Neural cell (in vitro differentiated cells): ENCODE results near the gene ARID1B. TPM values are rescaled to one million over a fixed set of nuclear protein-coding genes. Genes with fewer than 3 reads are reported as not detected.

Experiments used
- H2AFZ ChIP-seq: fragments of 200-600, 300-800 bp; sonication (generic), shearing (Covaris generic); 2 replicates; pipeline ENCODE4 v1.6.0; 2014; ENCODE audit warnings: low read depth, mild to moderate bottlenecking, antibody characterized with exemption, low read length, moderate library complexity
- H3F3A ChIP-seq: fragments of 200-600 bp; shearing (Covaris generic); 2 replicates; pipeline ENCODE4 v1.6.1; 2016; ENCODE audit warnings: mild to moderate bottlenecking, moderate library complexity, mixed read lengths, antibody characterized with exemption, low read length; ENCODE audit not compliant: insufficient read depth, poor library complexity, severe bottlenecking
- H3K27ac ChIP-seq: fragments of 200-600, 300-800 bp; sonication (generic), shearing (Covaris generic); 2 replicates; pipeline ENCODE4 v1.5.1; 2014; ENCODE audit warnings: mild to moderate bottlenecking, low read length, moderate library complexity
- H3K27me3 ChIP-seq: fragments of 300-800, 200-600 bp; sonication (generic), shearing (Covaris generic); 2 replicates; pipeline ENCODE4 v1.6.0; 2014; ENCODE audit warnings: mild to moderate bottlenecking, low read depth, low read length, moderate library complexity; ENCODE audit not compliant: insufficient read depth
- H3K36me3 ChIP-seq: fragments of 300-800, 200-600 bp; sonication (generic), shearing (Covaris generic); 2 replicates; pipeline ENCODE4 v1.5.1; 2014; ENCODE audit warnings: mild to moderate bottlenecking, antibody characterized with exemption, low read length, moderate library complexity; ENCODE audit not compliant: insufficient read depth
- H3K4me2 ChIP-seq: fragments of 300-800, 200-600 bp; sonication (generic), shearing (Covaris generic); 2 replicates; pipeline ENCODE4 v1.6.0; 2014; ENCODE audit warnings: mild to moderate bottlenecking, low read length
- H3K4me3 ChIP-seq: fragments of 300-800, 200-600 bp; sonication (generic), shearing (Covaris generic); 2 replicates; pipeline ENCODE4 v1.5.1; 2014; ENCODE audit warnings: mild to moderate bottlenecking, low read length, moderate library complexity
- H3K79me2 ChIP-seq: fragments of 200-600 bp; shearing (Covaris generic); replicated peaks from 2 replicates; pipeline ENCODE4 v1.6.0; 2014; ENCODE audit warnings: mild to moderate bottlenecking, low read length, moderate library complexity; ENCODE audit not compliant: insufficient read depth
- H3K9ac ChIP-seq: fragments of 300-800, 200-600 bp; sonication (generic), shearing (Covaris generic); 2 replicates; pipeline ENCODE4 v1.6.1; 2016; ENCODE audit warnings: mild to moderate bottlenecking, low read length, mixed read lengths
- H3K9me2 ChIP-seq: fragments of 200-600 bp; shearing (Covaris generic); 2 replicates; pipeline ENCODE4 v1.6.1; 2016; ENCODE audit warnings: mild to moderate bottlenecking, low read length, mixed read lengths; ENCODE audit not compliant: insufficient read depth
- H3K9me3 ChIP-seq: fragments of 200-600, 300-800 bp; sonication (generic), shearing (Covaris generic); 2 replicates; pipeline ENCODE4 v1.6.1; 2016; ENCODE audit warnings: mild to moderate bottlenecking, mixed run types, low read length, moderate library complexity, mixed read lengths
- H4K20me1 ChIP-seq: fragments of 200-600 bp; shearing (Covaris generic); 2 replicates; pipeline ENCODE4 v1.6.1; 2016; ENCODE audit warnings: mild to moderate bottlenecking, mixed run types; ENCODE audit not compliant: insufficient read depth
- CTCF ChIP-seq: fragments of 450-650 bp; IDR thresholded peaks from 2 replicates; pipeline ENCODE4 v1.5.1; 2014; ENCODE audit warnings: antibody characterized with exemption, mild to moderate bottlenecking, moderate library complexity; ENCODE audit not compliant: poor library complexity, severe bottlenecking
- EP300 ChIP-seq: fragments of 450-650 bp; conservative IDR thresholded peaks from 2 replicates; pipeline ENCODE4 v1.6.1; 2014; ENCODE audit warnings: antibody characterized with exemption, mild to moderate bottlenecking, moderate library complexity; ENCODE audit not compliant: poor library complexity, severe bottlenecking
- EZH2 ChIP-seq: fragments of 200-600, 300-800 bp; shearing (Covaris generic), sonication (generic); IDR thresholded peaks from 2 replicates; pipeline ENCODE4 v1.6.1; 2014; ENCODE audit warnings: antibody characterized with exemption, low read length, borderline replicate concordance, mild to moderate bottlenecking; ENCODE audit not compliant: insufficient read depth, poor library complexity, severe bottlenecking
- MXI1 ChIP-seq: fragments of 450-650 bp; conservative IDR thresholded peaks from 2 replicates; pipeline ENCODE4 v1.6.1; 2014; ENCODE audit warnings: antibody characterized with exemption, mild to moderate bottlenecking; ENCODE audit not compliant: poor library complexity, severe bottlenecking
- POLR2AphosphoS5 ChIP-seq: IDR thresholded peaks from 2 replicates; pipeline ENCODE4 v1.6.1; 2012
- RAD21 ChIP-seq: fragments of 450-650 bp; conservative IDR thresholded peaks from 2 replicates; pipeline ENCODE4 v1.6.1; 2014; ENCODE audit warnings: antibody characterized with exemption, mild to moderate bottlenecking, moderate library complexity
- SMC3 ChIP-seq: fragments of 450-650 bp; conservative IDR thresholded peaks from 2 replicates; pipeline ENCODE4 v1.6.1; 2014; ENCODE audit warnings: antibody characterized with exemption, mild to moderate bottlenecking, moderate library complexity; ENCODE audit not compliant: poor library complexity
- TAF1 ChIP-seq: IDR thresholded peaks from 2 replicates; pipeline ENCODE4 v1.6.1; 2012; ENCODE audit warnings: low read depth
- polyA plus RNA-seq: library from polyadenylated mRNA; depleted of rRNA; stranded (reverse); fragments of >200 nt; gene quantifications from 2 replicates; pipeline ENCODE4 v1.2.3, GENCODE V29; 2014
- TF ChIP-seq, protein P1 (sequence below): IDR thresholded peaks from 2 replicates; pipeline ENCODE4 v1.6.1; 2012; ENCODE audit warnings: borderline replicate concordance

Gene ARID1B
- polyA plus RNA-seq, 1 donor from 2014 or later: 35.0 TPM

GRCh38 chr6:157110607-157111006 is 333.4 kb downstream of the ARID1B start:
- no peak overlapping the region for H3K4me2 ChIP-seq
- no peak overlapping the region for H3K27ac ChIP-seq
- no peaks in the 10 kb centered on the region for H3F3A ChIP-seq
- no peaks in the 10 kb centered on the region for H3K27me3 ChIP-seq
- no peaks in the 10 kb centered on the region for H3K79me2 ChIP-seq
- TF ChIP-seq CTCF (no peak), SMC3 (no peak), MXI1 (no peak), EP300 (no peak), RAD21 (no peak), EZH2 (no peak), POLR2AphosphoS5 (no peak), TAF1 (no peak)
- TF ChIP-seq, protein P1, sequence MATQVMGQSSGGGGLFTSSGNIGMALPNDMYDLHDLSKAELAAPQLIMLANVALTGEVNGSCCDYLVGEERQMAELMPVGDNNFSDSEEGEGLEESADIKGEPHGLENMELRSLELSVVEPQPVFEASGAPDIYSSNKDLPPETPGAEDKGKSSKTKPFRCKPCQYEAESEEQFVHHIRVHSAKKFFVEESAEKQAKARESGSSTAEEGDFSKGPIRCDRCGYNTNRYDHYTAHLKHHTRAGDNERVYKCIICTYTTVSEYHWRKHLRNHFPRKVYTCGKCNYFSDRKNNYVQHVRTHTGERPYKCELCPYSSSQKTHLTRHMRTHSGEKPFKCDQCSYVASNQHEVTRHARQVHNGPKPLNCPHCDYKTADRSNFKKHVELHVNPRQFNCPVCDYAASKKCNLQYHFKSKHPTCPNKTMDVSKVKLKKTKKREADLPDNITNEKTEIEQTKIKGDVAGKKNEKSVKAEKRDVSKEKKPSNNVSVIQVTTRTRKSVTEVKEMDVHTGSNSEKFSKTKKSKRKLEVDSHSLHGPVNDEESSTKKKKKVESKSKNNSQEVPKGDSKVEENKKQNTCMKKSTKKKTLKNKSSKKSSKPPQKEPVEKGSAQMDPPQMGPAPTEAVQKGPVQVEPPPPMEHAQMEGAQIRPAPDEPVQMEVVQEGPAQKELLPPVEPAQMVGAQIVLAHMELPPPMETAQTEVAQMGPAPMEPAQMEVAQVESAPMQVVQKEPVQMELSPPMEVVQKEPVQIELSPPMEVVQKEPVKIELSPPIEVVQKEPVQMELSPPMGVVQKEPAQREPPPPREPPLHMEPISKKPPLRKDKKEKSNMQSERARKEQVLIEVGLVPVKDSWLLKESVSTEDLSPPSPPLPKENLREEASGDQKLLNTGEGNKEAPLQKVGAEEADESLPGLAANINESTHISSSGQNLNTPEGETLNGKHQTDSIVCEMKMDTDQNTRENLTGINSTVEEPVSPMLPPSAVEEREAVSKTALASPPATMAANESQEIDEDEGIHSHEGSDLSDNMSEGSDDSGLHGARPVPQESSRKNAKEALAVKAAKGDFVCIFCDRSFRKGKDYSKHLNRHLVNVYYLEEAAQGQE: no peak
- H3K4me3 ChIP-seq: no peak overlapping the region
- no peaks in the 10 kb centered on the region for H3K9me2 ChIP-seq
- no peak overlapping the region for H2AFZ ChIP-seq
- peaks cover 3% of the 10 kb centered on the region for H4K20me1 ChIP-seq
- no peaks in the 10 kb centered on the region for H3K36me3 ChIP-seq
- H3K9me3 ChIP-seq: no peaks in the 10 kb centered on the region
- H3K9ac ChIP-seq: no peak overlapping the region

GRCh38 chr6:157113389-157113788 is 336.2 kb downstream of the ARID1B start:
- H3K36me3 ChIP-seq: no peaks in the 10 kb centered on the region
- no peak overlapping the region for H3K4me2 ChIP-seq
- H3K9me2 ChIP-seq: no peaks in the 10 kb centered on the region
- H3K4me3 ChIP-seq: no peak overlapping the region
- no peak overlapping the region for H3K27ac ChIP-seq
- H3K9ac ChIP-seq: no peak overlapping the region
- H3F3A ChIP-seq: no peaks in the 10 kb centered on the region
- H3K9me3 ChIP-seq: no peaks in the 10 kb centered on the region
- H2AFZ ChIP-seq: no peak overlapping the region
- H3K79me2 ChIP-seq: no peaks in the 10 kb centered on the region
- no peaks in the 10 kb centered on the region for H3K27me3 ChIP-seq
- TF ChIP-seq EP300 (no peak), CTCF (no peak), TAF1 (no peak)
- TF ChIP-seq, protein P1: no peak
- H4K20me1 ChIP-seq: peaks cover 3% of the 10 kb centered on the region
